A549 (cell line): Measurements from ENCODE around the gene ATF2.

ENCODE experiments used
- CBX2 ChIP-seq: fragments of 200-600 bp; sonication (generic); IDR thresholded peaks from 2 replicates; pipeline ENCODE4 v1.6.1; 2016; ENCODE audit warnings: low read depth, mild to moderate bottlenecking, borderline replicate concordance
- CTCF ChIP-seq: fragments of >200 bp; sonication (Bioruptor Twin); formaldehyde crosslinking; IDR thresholded peaks from 3 replicates; pipeline ENCODE4 v1.5.1; 2016
- E2F6 ChIP-seq: IDR thresholded peaks from 2 replicates; pipeline ENCODE4 v1.6.1; 2012; ENCODE audit warnings: low read depth, borderline replicate concordance
- EHMT2 ChIP-seq: fragments of 200-600 bp; sonication (generic); IDR thresholded peaks from 2 replicates; pipeline ENCODE4 v1.6.1; 2016; ENCODE audit warnings: antibody characterized with exemption, low read depth, mild to moderate bottlenecking, moderate library complexity
- EP300 ChIP-seq, 2 experiments: fragments of >200 bp; sonication (Bioruptor Twin); formaldehyde crosslinking; IDR thresholded peaks; 2 replicates in 1 of 2; 3 replicates in 1 of 2; pipeline ENCODE4 v1.6.1; 2016 to 2017
- POLR2A ChIP-seq: IDR thresholded peaks from 2 replicates; pipeline ENCODE4 v1.6.1; 2012; ENCODE audit warnings: mild to moderate bottlenecking, low read length
- SREBF2 ChIP-seq: fragments of 450-650 bp; IDR thresholded peaks from 2 replicates; pipeline ENCODE4 v1.6.1; 2014; ENCODE audit warnings: mild to moderate bottlenecking, moderate library complexity
- USF2 ChIP-seq: fragments of 450-650 bp; IDR thresholded peaks from 2 replicates; pipeline ENCODE4 v1.6.1; 2014; ENCODE audit warnings: antibody characterized with exemption
- TF ChIP-seq, protein P1 (sequence below): fragments of 200-600 bp; sonication (generic); IDR thresholded peaks from 2 replicates; pipeline ENCODE4 v1.6.1; 2016; ENCODE audit warnings: antibody characterized with exemption, mild to moderate bottlenecking, moderate library complexity

DNA sequence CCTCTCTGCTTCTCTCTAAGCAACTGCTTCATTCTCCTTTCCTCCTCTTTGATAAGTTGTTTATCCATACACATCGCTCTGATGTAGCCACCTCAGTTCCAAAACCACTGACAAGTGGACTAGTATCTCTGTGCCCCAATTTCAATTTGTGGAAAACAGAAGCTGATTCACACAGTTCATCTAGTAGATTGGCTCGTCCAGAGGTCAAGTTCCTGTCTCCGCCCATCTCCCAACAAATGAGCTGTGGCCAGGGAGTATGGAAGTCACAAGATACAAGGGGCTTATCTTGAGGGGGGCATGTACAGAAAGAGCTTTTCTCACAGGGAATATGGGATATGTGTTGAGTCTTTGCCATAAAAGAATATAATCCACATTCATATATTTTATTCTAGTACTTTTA, 145.1 kb downstream of the ATF2 start:
- no peak for TF ChIP-seq CTCF
- TF ChIP-seq POLR2A: no peak
- TF ChIP-seq EHMT2: no peak
- no peak for TF ChIP-seq USF2
- no peak for TF ChIP-seq CBX2
- no peak for TF ChIP-seq E2F6
- TF ChIP-seq EP300 (IDR thresholded peaks at IDR 0.05): no peak
- TF ChIP-seq, protein P1, sequence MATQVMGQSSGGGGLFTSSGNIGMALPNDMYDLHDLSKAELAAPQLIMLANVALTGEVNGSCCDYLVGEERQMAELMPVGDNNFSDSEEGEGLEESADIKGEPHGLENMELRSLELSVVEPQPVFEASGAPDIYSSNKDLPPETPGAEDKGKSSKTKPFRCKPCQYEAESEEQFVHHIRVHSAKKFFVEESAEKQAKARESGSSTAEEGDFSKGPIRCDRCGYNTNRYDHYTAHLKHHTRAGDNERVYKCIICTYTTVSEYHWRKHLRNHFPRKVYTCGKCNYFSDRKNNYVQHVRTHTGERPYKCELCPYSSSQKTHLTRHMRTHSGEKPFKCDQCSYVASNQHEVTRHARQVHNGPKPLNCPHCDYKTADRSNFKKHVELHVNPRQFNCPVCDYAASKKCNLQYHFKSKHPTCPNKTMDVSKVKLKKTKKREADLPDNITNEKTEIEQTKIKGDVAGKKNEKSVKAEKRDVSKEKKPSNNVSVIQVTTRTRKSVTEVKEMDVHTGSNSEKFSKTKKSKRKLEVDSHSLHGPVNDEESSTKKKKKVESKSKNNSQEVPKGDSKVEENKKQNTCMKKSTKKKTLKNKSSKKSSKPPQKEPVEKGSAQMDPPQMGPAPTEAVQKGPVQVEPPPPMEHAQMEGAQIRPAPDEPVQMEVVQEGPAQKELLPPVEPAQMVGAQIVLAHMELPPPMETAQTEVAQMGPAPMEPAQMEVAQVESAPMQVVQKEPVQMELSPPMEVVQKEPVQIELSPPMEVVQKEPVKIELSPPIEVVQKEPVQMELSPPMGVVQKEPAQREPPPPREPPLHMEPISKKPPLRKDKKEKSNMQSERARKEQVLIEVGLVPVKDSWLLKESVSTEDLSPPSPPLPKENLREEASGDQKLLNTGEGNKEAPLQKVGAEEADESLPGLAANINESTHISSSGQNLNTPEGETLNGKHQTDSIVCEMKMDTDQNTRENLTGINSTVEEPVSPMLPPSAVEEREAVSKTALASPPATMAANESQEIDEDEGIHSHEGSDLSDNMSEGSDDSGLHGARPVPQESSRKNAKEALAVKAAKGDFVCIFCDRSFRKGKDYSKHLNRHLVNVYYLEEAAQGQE: no peak
- TF ChIP-seq SREBF2: no peak
